Right lobe of liver (tissue), 6 donors: ENCODE results near the gene ZNF441. TPM values are rescaled to one million over a fixed set of nuclear protein-coding genes. Genes with fewer than 3 reads are reported as not detected.

ENCODE experiments used
- ATAC-seq, 4 donors: fragments of 200-7000 bp; cut with Tn5 transposase; one replicate each; pipeline ENCODE4 v1.9.1; 2020; ENCODE audit warnings: mild to moderate bottlenecking in 4 of 4, moderate library complexity in 4 of 4
- DNase-seq, 3 donors: peaks; one replicate each; pipeline ENCODE4 v3.0.0-alpha.2; 2020
- H3K27ac ChIP-seq, 3 donors: fragments of 200-600 bp; one replicate each; pipeline ENCODE4 v1.8.0; 2022
- H3K27me3 ChIP-seq, 2 donors: fragments of 200-600 bp; one replicate each; pipeline ENCODE4 v1.8.0; 2022
- H3K36me3 ChIP-seq, 4 donors: fragments of 200-600 bp; sonication (generic) in 1 of 4; one replicate each; pipeline versions ENCODE4 v1.5.1 to v1.8.0; 2017 to 2022; ENCODE audit warnings: control low read depth in 1 of 4
- H3K4me1 ChIP-seq, 4 donors: fragments of 200-600 bp; sonication (generic) in 1 of 4; one replicate each; pipeline versions ENCODE4 v1.5.1 to v1.8.0; 2017 to 2022; ENCODE audit warnings: control low read depth in 1 of 4
- H3K4me3 ChIP-seq, 3 donors: fragments of 200-600 bp; one replicate each; pipeline ENCODE4 v1.8.0; 2022
- H3K9me3 ChIP-seq, 4 donors: fragments of 200-600 bp; sonication (generic) in 1 of 4; one replicate each; pipeline versions ENCODE4 v1.5.1 to v1.8.0; 2017 to 2022; ENCODE audit warnings: control low read depth in 1 of 4
- POLR2A ChIP-seq: fragments of 450-650 bp; IDR thresholded peaks from one replicate; pipeline ENCODE4 v1.6.1; 2017; ENCODE audit warnings: antibody characterized with exemption, mild to moderate bottlenecking
- WGBS: methylation state at CpG from one replicate; pipeline ENCODE4 v1.1.6; 2018; ENCODE audit warnings: low coverage, low lambda C conversion rate; ENCODE audit not compliant: insufficient coverage; ENCODE audit errors: missing lambda C conversion rate; 5-methylcytosine and 5-hydroxymethylcytosine counted together
- intact Hi-C, 2 donors: fragments of 100-400 bp; cut with DNase I; formaldehyde crosslinking; loops; one replicate each; pipeline versions ENCODE4 v1.11.2 to v1.14.1; 2022
- total RNA-seq, 6 experiments: library from RNA; depleted of rRNA in 2 of 6; stranded (reverse); fragments of >200 nt in 2 of 6; fragmentation: NEBNext Ultra II Directional in 3 of 6; extraction: Animal tissue kit (Norgen Biotek cat#: 25700) in 3 of 6; gene quantifications; one replicate each; pipeline versions ENCODE4 v1.1.0 to v1.2.4, GENCODE V29; 2016 to 2023
- TF ChIP-seq, protein P1 (sequence below), 4 donors: fragments of 200-600 bp in 3 of 4; fragments of 450-650 bp in 1 of 4; IDR thresholded peaks; one replicate each; pipeline versions ENCODE4 v1.5.1 to v1.8.0; 2016 to 2022; ENCODE audit warnings: antibody characterized with exemption in 4 of 4, mild to moderate bottlenecking in 2 of 4
- donor health status: DM: no; HTN: yes; CAD: no.
- donor health status: DM: no; HTN: no; CAD: no.
- donor health status: DM: no; HTN: no; CAD: no.
- donor health status: DM: no; HTN: yes; CAD: no.
- donor health status: DM: no; HTN: yes; CAD: no.

ZNF441 gene
- total RNA-seq, 6 experiments from 2014 or later: 2.6 to 4.4 (median 3.2) TPM

DNA sequence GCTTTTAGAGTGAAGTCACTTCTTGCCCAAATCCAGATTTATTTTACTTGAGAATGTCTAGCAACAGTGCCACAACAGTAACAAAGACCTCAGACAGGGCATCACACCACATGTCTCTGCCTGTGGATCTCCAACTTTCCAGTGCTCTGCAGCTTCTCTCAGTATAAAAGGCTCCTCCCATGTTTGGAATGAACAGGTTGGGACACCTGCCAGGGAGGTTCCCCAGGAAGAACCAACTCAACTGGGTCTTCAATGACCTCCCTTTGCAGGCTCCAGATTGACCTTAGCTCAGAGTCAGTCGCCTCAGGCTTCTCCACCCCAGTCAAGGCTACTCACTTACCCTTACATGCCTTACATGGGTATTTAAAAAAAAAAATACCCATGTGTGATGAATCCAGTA is 31.4 kb upstream of the ZNF441 start:
- no peak for DNase-seq
- Histone ChIP-seq H3K27me3 (no peaks in the 10 kb centered on the region), H3K36me3 (no peaks in the 10 kb centered on the region), H3K27ac (no peak overlapping the region), H3K4me1 (peaks cover 0 to 20% (median 7%) of the 10 kb centered on the region in 4 donors), H3K4me3 (no peak overlapping the region), H3K9me3 (no peaks in the 10 kb centered on the region)
- TF ChIP-seq, protein P1, sequence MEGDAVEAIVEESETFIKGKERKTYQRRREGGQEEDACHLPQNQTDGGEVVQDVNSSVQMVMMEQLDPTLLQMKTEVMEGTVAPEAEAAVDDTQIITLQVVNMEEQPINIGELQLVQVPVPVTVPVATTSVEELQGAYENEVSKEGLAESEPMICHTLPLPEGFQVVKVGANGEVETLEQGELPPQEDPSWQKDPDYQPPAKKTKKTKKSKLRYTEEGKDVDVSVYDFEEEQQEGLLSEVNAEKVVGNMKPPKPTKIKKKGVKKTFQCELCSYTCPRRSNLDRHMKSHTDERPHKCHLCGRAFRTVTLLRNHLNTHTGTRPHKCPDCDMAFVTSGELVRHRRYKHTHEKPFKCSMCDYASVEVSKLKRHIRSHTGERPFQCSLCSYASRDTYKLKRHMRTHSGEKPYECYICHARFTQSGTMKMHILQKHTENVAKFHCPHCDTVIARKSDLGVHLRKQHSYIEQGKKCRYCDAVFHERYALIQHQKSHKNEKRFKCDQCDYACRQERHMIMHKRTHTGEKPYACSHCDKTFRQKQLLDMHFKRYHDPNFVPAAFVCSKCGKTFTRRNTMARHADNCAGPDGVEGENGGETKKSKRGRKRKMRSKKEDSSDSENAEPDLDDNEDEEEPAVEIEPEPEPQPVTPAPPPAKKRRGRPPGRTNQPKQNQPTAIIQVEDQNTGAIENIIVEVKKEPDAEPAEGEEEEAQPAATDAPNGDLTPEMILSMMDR (IDR thresholded peaks at IDR 0.05): no peak
- no peak for TF ChIP-seq POLR2A
- intact Hi-C loops: no loop called here
- WGBS: 78% methylated on average over 1 of the region's 1 CpG
- ATAC-seq: no peak

DNA sequence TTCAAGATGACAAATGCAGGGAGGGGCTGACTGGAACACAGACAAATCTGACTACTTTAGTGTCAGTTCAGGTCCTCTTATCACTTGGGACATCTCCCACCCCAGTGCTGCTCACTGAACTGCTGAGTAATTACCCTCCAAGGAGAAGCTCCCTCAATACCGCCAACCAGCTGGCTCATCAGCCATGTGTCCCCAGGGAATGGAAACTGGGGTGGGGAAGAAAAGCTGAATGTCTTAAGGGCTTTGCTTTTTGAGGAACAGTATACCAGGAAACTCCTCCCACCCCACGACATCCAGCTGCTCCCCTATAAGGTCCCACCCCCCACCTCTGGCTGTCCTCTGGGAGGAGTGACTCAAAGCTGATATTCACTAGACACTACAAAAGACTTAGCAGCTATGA is 30.1 kb upstream of the ZNF441 start:
- 40% methylated on average over 1 of the region's 2 CpGs for WGBS
- no peak for DNase-seq
- Histone ChIP-seq H3K4me3 (no peak overlapping the region), H3K27ac (no peak overlapping the region), H3K9me3 (no peaks in the 10 kb centered on the region), H3K36me3 (no peaks in the 10 kb centered on the region), H3K4me1 (peaks cover 0 to 20% (median 7%) of the 10 kb centered on the region in 4 donors), H3K27me3 (no peaks in the 10 kb centered on the region)
- ATAC-seq: no peak
- no peak for TF ChIP-seq POLR2A
- TF ChIP-seq, protein P1 (IDR thresholded peaks at IDR 0.05): no peak
- intact Hi-C loops: no loop called here

DNA sequence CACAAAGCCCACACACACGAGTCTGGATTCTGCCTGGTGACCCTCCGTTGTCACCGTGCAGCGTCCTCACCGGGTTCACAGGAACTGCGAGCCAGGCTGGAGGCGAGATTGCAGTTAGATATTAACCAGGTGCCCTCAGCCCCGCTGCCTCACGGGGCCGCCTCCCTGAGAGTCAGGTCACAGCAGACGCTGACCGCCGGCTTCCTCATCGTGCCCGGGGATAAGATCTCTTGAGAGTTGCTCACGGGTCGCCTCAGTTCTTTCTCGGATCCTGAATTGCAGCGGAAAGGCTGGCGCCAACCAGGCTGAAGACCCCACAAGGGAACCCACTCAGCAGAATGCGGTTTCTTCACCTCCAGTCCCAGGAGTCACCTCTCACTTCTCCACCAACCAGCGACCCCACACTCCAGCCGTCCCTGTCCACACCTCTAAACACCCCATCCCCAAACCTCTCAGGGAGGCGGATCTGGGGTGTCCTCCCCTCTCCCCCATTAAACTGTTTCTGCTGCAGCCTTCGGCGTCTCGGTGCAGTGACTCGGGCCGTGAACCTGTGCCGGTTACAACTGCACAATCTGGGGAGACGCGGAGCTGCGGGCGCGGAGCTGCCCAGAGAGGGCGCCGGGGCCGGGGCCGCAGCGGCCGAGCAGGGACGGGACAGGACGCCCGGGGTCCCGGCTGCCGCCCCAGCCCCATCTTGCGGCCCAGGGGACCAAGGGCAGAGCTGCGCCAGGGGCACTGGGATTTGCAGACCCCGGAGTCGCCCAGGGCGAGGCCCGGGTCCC is 28.6 kb upstream of the ZNF441 start:
- WGBS: 0% methylated on average over 25 of the region's 52 CpGs
- TF ChIP-seq POLR2A: peak; percentile 69
- TF ChIP-seq, protein P1 (IDR thresholded peaks at IDR 0.05): no peak
- Histone ChIP-seq H3K4me1 (peaks cover 0 to 20% (median 7%) of the 10 kb centered on the region in 4 donors), H3K27me3 (no peaks in the 10 kb centered on the region), H3K27ac (peak overlapping the region; percentile 78 to 84 (median 82)), H3K4me3 (peak overlapping the region; percentile 86 to 95 (median 91)), H3K36me3 (no peaks in the 10 kb centered on the region), H3K9me3 (no peaks in the 10 kb centered on the region)
- peak; percentile 49 to 59 (median 58) for ATAC-seq
- intact Hi-C loops: no loop called here
- peak; percentile 86 to 89 (median 87) for DNase-seq

DNA sequence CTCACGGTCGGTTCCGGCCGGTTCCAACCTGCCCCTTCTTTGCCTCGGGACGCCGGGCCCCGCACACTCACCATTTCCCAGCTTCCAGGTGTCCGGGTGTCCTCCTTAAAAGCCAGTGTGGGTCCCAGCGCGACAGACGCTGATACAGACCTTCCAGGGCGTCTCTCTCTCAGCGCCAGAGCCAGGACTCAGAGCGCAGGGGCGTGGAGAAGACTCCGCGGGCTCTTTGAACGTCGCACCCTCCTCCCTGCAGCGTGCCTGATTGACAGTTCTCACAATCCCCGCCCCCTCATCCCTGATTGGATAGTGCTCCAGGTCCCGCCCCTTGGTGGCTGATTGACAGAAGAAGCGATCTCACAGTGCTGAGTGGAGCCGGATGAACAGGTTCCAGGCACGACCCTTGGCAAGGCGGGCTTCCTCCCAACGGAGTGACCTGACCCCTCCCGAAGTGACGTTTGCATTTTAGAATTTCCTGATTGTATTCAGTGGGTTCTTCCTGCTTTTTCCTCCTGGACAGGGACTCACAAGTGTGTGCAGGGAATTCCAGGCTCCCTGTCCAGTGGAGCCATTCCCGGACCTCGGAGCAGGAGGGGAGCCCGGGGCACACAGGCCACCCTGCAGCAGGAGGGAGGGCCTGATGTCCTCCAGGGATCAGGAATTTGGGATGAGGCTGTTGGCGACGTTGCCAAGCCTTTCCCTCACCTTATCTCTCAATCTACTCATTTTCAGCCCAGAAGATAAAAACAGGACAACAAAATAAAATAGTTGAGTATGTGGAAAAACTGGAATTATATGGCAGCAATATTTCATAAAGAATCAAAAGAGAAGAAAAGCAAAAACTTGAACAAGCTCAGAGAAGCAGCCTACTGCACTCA is 27.8 kb upstream of the ZNF441 start, which contains the start of gene ZNF823:
Gene ZNF823 (minus strand): TSS at position 201 of the 875 bp plus-strand sequence. CDS start 127 bp downstream, at position 74.
- intact Hi-C loops: no loop called here
- Histone ChIP-seq H3K36me3 (no peaks in the 10 kb centered on the region), H3K9me3 (no peaks in the 10 kb centered on the region), H3K27ac (peak within 1 kb of the TSS; percentile 84 to 86 (median 85)), H3K27me3 (no peaks in the 10 kb centered on the region), H3K4me1 (peaks cover 0 to 20% (median 7%) of the 10 kb centered on the region in 4 donors), H3K4me3 (peak within 1 kb of the TSS; percentile 86 to 95 (median 91))
- 0% methylated on average over 5 of the region's 35 CpGs for WGBS
- ATAC-seq (peak; percentile 97 to 98 (median 97)), DNase-seq (peak; percentile 98 to 100 (median 99))
- peak; percentile 88 for TF ChIP-seq POLR2A
- TF ChIP-seq, protein P1 (IDR thresholded peaks at IDR 0.05): no peak
